ENCODE data around the gene MAPK10. TPM values are rescaled to one million over a fixed set of nuclear protein-coding genes. Genes with fewer than 3 reads are reported as not detected.

Gene MAPK10
- total RNA-seq, 1 donor from 2014 or later = 30.7 TPM

GRCh38 chr4:86346320-86346719 lies 13.5 kb downstream of the MAPK10 start:
- DNase-seq = no peak
- Histone ChIP-seq H3K4me3 (no peak overlapping the region), H3K9me3 (no peaks in the 10 kb centered on the region), H3K27ac (no peak overlapping the region), H3K36me3 (no peaks in the 10 kb centered on the region), H3K4me1 (no peaks in the 10 kb centered on the region), H3K27me3 (ENCODE audit: low read depth) (no peaks in the 10 kb centered on the region)
- no peak for ATAC-seq
- intact Hi-C loops (cut with DNase I) = no loop called here
- no peak for TF ChIP-seq CTCF (IDR thresholded peaks at IDR 0.05)

- no peaks in the 10 kb centered on the region for H3K4me1 ChIP-seq
- no peaks in the 10 kb centered on the region for H3K9me3 ChIP-seq
- no peak for TF ChIP-seq CTCF (IDR thresholded peaks at IDR 0.05)
- no peak overlapping the region for H3K27ac ChIP-seq
- H3K27me3 ChIP-seq (ENCODE audit: low read depth) = no peaks in the 10 kb centered on the region
- ATAC-seq (no peak), DNase-seq (no peak)
- intact Hi-C loops (cut with DNase I) = no loop called here
- no peak overlapping the region for H3K4me3 ChIP-seq
- no peaks in the 10 kb centered on the region for H3K36me3 ChIP-seq
Observed at GRCh38 chr4:86344127-86344526, 15.7 kb downstream of the MAPK10 start.

GRCh38 chr4:86338989-86339388 lies 20.9 kb downstream of the MAPK10 start:
- DNase-seq = no peak

GRCh38 chr4:86338521-86338920 lies 21.3 kb downstream of the MAPK10 start:
- intact Hi-C loops (cut with DNase I) = no loop called here
- Histone ChIP-seq H3K4me3 (no peak overlapping the region), H3K27ac (no peak overlapping the region), H3K36me3 (no peaks in the 10 kb centered on the region), H3K27me3 (ENCODE audit: low read depth) (no peaks in the 10 kb centered on the region), H3K4me1 (no peaks in the 10 kb centered on the region), H3K9me3 (no peaks in the 10 kb centered on the region)
- no peak for TF ChIP-seq CTCF (IDR thresholded peaks at IDR 0.05)
- DNase-seq (no peak), ATAC-seq (no peak)

More at GRCh38 chr4:86338989-86339388, 20.9 kb downstream of the MAPK10 start:
- Histone ChIP-seq H3K4me1 (no peaks in the 10 kb centered on the region), H3K27ac (no peak overlapping the region), H3K4me3 (no peak overlapping the region), H3K27me3 (ENCODE audit: low read depth) (no peaks in the 10 kb centered on the region), H3K36me3 (no peaks in the 10 kb centered on the region), H3K9me3 (no peaks in the 10 kb centered on the region)
- TF ChIP-seq CTCF (IDR thresholded peaks at IDR 0.05) = no peak
- intact Hi-C loops (cut with DNase I) = no loop called here
- no peak for ATAC-seq

- no peak for DNase-seq
- Histone ChIP-seq H3K4me1 (no peaks in the 10 kb centered on the region), H3K9me3 (no peaks in the 10 kb centered on the region), H3K4me3 (no peak overlapping the region), H3K27ac (no peak overlapping the region), H3K27me3 (ENCODE audit: low read depth) (no peaks in the 10 kb centered on the region), H3K36me3 (no peaks in the 10 kb centered on the region)
- no peak for ATAC-seq
- intact Hi-C loops (cut with DNase I) = no loop called here
- no peak for TF ChIP-seq CTCF (IDR thresholded peaks at IDR 0.05)
Observed at GRCh38 chr4:86334020-86334750, 25.7 kb downstream of the MAPK10 start.
